ENCODE results near the gene ABCF3.

DNA sequence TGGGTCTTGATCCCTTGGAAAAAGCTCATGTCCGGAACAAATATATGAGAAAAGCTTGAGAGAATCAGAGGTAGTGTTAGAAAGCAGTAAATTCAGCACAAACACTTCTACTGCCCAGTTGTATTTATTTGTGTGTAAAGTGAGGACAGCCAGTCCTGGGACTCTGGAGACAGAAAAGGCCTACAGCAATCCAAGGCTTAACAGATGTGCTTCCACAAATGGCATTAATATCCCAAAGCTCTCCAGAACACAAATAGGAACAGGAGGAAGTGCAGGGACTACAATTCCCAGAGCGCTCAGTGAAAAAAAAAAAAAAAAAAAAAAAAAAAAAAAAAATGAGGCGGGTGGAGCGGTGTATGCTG lies 11.7 kb upstream of the ABCF3 start:
- TF ChIP-seq POLR2A (IDR thresholded peaks at IDR 0.05): no peak
- TF ChIP-seq EP300 (IDR thresholded peaks at IDR 0.05): no peak
- TF ChIP-seq, protein P1, sequence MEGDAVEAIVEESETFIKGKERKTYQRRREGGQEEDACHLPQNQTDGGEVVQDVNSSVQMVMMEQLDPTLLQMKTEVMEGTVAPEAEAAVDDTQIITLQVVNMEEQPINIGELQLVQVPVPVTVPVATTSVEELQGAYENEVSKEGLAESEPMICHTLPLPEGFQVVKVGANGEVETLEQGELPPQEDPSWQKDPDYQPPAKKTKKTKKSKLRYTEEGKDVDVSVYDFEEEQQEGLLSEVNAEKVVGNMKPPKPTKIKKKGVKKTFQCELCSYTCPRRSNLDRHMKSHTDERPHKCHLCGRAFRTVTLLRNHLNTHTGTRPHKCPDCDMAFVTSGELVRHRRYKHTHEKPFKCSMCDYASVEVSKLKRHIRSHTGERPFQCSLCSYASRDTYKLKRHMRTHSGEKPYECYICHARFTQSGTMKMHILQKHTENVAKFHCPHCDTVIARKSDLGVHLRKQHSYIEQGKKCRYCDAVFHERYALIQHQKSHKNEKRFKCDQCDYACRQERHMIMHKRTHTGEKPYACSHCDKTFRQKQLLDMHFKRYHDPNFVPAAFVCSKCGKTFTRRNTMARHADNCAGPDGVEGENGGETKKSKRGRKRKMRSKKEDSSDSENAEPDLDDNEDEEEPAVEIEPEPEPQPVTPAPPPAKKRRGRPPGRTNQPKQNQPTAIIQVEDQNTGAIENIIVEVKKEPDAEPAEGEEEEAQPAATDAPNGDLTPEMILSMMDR (IDR thresholded peaks at IDR 0.05): no peak

Measured in gastroesophageal sphincter (tissue), 3 donors.